Superior temporal gyrus (tissue), 1 donor: ENCODE results near the gene PTK7.
"Not testable (repeated sequence)": the region's sequence is repeated elsewhere in the genome, so short reads cannot be mapped to it uniquely, and the experiment has no call there.

Source experiments
- DNase-seq: peaks from one replicate; pipeline ENCODE4 v3.0.0-alpha.2; 2016; ENCODE audit errors: extremely low spot score

The PTK7 gene

DNA sequence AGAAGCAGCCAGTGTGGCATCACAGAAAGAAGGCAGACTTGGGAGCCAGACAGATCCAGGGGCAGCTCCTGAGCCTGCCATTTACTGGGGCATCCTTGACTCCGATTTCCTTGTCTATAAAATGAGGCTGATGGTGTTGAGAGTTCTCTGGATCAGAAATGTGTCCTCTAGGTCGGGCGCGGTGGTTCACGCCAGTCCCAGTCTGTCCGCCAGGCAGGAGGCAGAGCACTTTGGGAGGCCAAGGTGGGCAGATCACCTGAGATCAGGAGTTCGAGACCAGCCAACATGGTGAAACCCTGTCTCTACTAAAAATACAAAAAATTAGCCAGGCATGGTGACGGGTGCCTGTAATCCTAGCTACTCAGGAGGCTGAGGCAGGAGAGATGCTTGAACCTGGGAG is 41.4 kb downstream of the PTK7 start:
- DNase-seq: not testable (repeated sequence)

DNA sequence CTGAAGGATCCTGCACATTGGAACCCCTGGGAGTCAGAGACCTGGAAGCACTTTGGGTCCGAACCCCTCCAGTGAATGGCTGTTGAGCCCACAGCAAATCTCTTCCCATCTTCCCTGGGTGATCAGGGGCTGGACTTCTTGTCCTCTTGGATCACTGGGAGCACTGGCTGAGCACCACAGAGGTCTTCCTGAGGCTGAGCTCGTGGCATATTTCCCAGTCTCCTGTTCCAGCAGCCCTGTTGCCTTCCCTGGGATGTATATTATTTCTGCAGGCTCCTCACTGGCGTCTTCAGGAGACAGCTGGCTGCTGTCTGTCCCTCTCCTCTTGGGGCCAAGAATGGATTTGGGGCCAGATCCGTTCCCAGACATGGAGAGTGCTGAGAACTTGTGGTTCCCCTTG is 43.4 kb downstream of the PTK7 start:
- no peak for DNase-seq

DNA sequence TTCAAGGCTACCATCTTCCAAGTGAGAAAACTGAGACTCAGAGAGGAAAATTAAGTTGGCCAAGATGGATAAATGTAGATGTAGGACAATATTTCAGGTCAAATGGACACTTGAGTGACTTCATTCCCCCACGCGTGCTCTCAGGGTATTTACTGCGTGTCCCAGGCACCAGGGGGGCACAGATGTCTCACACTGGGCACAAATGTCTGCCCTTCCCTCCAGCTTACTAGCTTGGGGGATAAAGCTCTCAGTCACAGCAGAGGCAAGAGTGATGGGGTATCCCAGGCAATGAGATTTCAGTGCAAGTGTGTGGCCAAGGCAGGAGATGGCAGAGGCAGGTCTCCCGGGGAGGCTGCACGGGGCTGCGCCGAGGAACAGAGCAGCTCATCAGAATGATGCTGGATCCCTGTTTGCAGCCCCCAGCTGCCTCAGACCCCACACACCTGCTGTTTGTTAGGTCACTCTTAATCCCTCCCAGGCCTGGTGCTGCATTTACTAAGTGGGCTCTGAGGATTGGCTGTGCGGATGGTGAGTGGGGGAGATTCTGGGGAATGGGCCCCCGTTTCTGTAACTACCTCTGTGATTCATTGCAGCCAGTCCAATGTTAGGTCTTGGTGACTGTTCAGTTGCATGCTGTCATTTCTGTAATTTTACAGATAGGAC is 44.1 kb downstream of the PTK7 start:
- DNase-seq: no peak

DNA sequence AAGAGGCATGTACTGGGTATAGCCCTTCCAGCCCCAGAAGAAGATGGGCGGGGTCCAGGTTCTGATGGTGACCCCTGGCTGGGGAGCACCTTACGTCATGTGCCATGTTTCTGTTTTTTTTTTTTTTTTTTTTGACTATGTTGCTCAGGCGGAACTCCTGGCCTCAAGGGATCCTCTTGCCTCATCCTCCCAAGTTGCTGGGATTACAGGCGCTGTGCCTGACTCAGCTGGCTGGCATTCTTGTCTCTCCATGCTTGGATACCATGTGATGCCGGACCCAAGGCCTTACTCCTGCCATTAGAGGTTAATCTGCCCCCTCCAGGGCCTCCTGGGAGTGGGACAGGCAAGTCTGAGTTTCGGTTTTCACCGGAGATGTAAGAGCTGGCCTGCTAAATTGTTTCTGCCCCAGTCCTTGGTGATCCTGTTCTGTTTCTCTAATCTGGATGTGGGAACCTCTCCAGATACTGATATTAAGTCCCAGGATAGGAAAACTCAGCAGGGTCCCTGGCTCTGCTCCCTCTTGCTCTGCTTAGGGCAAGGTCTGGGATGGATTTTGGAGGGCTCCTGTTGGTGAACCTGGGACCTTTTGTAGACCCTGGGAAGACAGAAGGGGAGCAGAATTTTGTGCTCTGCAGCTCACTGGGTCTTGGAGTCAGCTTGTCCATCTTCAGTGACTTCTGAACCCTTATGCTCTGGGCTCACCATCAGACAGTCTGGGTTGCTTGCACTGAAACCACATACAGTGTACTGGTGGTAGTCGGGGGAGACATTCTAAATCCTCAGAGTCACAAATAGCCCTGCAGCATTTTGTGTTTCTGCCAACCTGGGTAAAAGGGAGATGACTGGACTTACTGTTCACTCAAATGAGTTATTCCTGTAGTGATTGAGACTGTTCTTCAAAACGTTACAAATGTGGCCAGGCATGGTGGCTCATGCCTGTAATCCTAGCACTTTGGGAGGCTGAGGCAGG is 45.1 kb downstream of the PTK7 start:
- DNase-seq: no peak

DNA sequence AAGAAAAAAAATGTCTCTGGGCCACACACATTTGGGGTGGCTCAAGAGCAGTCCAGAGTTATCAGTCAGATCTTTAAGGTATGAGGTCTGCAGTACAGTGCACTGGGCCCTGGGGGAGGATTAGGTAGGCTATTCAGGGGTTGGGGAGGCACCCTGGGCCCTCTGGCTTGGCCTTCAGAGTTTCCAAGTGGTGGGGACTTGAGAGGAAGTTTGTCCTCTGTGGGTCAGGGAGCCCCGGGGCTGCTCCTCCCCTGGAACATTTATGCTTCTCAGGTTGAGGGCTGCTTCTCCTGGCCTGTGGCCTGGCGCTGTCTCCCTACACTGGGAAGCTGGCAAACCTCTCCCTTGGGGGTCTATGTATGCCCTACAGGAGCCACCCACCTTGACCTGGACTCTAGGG is 46.0 kb downstream of the PTK7 start:
- no peak for DNase-seq

DNA sequence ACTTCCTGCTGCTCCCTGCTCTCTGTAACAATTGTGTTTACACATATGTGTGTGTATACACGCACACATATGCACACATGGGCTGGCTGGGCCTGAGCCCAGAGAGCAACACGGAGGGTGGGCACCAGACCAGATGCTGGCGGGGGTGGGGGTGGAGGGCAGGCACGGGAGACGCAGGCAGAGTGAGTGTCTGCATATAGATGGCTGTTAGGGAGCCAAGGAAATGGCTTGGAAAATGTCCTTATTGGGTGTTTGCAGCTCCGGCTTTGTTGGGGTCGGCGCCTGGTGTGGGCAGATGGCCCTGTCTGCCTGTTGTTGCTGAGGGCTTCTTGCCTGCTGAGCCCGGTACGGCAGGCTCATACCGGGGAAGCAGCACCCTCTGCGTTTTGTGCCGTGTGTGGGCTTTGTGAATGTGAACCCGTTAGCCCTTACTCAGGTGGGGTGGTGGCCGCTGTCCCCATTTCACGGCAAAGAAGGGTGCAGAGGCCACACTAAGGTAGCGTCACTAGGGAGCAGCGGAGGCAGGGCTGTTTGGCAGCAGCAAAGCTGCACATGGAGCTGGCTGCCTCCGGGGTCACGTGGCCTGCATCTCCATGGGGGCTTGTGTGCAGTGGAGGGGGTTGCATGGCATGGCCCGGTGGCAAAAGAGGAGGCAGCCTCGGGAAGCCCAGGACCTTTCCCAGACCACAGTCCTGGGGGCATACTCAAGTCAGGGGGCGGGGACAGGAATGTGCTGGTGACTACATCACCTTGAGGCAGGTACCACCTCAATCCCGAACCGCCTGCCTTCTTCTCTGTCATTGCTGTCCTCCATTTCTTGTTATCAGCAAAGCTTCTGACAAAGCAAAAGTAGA is 47.6 kb downstream of the PTK7 start:
- no peak for DNase-seq

DNA sequence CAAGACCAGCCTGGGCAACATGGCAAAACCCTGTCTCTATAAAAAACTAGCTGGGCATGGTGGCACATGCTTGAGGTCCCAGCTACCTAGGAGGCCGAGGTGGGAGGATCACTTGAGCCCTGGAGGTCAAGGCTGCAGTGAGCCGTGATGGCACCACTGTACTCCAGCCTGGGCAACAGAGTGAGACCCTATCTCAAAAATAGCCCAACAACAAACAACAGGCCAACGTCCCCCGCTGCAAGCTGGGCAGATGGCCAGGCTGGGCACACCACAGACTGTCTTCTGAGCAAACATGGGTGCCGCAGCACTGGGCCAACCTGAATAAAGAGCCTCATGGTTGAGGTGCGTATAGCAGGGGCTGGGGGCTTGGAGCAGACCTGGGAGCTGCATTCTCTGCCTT is 48.4 kb downstream of the PTK7 start:
- no peak for DNase-seq

DNA sequence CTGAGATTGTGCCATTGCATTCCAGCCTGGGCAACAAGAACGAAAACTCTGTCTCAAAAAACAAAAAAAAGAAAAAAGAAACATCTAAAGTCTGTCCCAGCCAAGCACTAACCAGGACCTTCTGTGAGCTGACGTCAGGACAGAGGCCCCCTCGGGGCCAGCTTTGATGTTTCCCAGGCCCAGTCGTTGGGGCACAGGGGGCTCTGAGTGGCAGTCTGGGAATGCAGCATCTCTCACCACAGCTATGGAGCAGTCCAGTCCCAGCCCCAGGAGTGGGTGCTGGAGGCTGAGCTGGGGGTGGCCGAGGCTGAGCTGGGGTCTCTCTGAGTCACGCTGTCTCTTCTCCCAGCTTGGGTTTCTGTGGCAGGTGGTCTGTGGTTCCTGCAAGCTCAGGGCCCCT is 49.0 kb downstream of the PTK7 start:
- DNase-seq: no peak

DNA sequence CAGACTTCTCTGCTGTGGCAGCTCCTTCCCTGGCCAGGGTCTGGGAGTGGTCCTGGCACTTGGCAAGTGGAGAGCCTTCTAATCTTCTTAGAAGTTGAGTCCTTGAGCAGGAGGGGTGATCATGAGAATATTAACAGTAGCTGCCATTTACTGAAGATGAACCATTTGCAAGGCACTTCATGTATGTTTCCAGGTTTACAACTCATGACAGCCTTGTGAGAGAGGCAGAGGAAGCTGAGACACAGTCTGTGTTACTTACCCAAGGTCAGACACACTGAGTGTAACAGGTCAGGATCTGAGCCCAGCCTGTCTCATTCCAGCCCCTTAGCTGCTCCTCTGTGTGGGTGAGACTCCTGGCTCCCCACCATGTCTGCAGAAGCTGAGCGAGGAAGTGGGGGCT is 49.4 kb downstream of the PTK7 start:
- DNase-seq: no peak

DNA sequence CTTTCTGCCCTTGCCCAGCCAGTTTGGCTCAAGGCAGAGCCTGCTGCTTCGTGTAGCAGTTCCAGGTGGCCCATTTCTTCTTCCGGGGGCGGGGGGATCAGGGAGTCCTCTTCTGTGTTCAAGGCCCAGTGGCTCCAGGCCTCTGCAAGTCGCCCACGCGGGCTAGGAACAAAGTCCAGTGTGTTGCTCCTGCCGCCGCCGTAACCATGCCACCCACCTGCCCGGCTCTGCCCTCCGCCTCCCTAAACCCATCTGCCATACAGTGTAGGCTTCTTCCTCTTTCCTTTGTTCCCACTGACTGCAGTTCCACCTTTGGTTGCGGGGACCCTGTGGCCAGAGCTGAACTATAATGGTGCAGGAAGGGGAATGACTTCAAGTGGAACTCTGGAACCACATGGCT is 51.1 kb downstream of the PTK7 start:
- no peak for DNase-seq

DNA sequence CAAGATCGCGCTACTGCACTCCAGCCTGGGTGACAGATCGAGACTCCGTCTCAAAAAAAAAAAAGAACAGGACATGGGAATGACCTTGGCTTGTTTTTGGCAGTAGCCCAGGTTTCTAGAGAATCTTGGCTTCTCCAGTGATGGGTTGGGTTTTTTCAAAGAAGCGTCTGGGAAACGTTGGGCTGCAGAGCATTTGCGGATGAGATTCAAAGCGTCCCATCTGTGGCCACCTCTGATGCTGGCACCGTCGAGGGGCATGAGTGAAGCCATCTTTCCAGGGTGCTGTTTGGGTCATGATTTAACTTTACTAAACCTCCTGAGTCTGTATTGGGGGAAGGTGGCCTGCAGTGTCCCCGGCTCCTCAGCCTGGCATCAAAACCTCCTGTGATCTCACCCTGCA is 51.8 kb downstream of the PTK7 start:
- no peak for DNase-seq

DNA sequence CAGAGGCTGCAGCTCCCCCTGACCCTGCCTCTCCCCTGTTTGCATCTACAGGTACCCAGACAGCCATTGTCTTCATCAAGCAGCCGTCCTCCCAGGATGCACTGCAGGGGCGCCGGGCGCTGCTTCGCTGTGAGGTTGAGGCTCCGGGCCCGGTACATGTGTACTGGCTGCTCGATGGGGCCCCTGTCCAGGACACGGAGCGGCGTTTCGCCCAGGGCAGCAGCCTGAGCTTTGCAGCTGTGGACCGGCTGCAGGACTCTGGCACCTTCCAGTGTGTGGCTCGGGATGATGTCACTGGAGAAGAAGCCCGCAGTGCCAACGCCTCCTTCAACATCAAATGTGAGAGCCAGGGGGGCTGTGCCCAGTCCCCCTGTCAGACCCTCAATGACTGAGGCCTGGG is 52.8 kb downstream of the PTK7 start:
- no peak for DNase-seq

DNA sequence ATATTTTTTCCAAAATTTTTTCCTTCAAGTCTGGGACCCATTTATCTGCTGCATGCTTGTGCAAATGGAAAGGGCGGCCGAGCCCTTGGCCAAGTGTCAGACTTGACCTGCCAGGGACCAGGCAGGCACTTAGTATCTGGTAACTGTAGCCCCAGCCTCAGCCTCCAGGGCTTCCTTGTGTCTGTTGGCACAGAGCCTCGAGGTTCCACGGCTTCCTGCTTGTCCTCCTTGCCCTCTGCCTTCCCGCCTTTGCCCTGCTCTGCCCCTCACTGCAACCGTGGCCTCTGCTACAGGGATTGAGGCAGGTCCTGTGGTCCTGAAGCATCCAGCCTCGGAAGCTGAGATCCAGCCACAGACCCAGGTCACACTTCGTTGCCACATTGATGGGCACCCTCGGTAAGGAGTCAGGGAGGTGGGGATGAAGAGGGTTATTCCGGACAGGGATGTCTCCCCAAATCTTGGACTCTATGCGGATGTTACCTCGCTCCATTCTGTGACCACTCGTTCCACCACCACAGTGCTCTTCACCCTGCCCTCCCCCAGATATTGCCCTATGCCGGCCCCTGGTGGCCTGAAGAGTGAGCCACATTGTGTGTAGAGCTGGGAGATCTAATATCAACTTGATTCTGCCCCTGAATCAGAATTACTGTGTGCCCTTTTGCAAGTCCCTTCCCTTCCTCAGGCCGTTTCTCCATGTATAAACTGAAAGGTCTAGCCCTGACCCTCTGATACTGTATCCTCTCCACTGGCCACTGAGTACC is 53.5 kb downstream of the PTK7 start:
- no peak for DNase-seq

DNA sequence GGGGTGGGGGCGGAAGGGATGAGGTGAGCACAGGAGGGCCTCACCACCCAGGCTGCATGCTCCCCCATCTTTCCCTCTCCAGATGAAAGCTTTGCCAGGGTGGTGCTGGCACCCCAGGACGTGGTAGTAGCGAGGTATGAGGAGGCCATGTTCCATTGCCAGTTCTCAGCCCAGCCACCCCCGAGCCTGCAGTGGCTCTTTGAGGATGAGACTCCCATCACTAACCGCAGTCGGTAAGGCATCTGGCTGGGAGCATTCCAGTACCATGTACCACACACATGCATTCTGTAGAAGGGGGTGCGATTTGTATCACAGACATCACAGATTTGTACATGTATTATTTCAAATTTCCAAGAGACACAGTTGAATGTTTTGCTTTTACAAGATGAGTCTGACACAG is 54.3 kb downstream of the PTK7 start:
- no peak for DNase-seq

DNA sequence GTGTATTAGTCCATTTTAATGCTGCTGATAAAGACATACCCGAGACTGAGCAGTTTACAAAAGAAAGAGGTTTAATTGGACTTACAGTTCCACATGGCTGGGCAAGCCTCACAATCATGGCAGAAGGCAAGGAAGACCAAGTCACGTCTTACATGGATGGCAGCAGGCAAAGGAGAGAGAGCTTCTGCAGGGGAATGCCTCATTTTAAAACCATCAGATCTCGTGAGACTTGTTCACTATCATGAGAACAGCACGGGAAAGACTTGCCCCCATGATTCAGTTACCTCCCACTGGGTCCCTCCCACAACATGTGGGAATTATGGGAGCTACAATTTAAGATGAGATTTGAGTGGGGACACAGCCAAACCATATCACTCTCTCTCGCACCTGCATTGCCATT is 55.3 kb downstream of the PTK7 start:
- not testable (repeated sequence) for DNase-seq

DNA sequence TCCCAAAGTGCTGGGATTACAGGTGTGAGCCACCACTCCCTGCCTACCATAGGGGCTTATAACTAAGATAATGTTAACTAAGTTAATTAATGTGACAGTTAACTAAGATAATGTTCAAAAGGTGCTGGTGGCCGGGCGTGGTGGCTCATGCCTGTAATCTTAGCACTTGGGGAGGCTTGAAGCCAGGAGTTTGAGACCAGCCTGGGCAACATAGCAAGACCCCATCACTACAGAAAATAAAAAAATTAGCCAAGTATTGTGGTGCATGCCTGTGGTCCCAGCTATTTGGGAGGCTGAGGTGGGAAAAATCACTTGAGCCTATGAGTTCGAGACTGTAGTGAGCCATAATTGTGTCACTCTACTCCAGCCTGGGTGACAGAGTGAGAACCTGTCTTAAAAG is 62.2 kb downstream of the PTK7 start:
- no peak for DNase-seq

DNA sequence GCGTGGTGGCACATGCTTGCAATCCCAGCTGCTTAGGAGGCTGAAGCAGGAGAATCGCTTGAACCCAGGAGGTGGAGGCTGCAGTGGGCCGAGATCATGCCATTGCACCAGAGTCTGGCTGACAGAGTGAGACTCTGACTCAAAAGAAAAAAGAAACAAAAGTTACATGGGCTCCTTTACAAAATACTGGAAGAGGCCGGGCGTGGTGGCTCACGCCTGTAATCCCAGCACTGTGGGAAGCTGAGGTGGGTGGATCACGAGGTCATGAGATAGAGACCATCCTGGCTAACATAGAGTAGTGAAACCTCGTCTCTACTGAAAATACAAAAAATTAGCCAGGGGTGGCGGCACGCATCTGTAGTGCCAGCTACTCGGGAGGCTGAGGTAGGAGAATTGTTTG is 63.9 kb downstream of the PTK7 start:
- DNase-seq: not testable (repeated sequence)

DNA sequence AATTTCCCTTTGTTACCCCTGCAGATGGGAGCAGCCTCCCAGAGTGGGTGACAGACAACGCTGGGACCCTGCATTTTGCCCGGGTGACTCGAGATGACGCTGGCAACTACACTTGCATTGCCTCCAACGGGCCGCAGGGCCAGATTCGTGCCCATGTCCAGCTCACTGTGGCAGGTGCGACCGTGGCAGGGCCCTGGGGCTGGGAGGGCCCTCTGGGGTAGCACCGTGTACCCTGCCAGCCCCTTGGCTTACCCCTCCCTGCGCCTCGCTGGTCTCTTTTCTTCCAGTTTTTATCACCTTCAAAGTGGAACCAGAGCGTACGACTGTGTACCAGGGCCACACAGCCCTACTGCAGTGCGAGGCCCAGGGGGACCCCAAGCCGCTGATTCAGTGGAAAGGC is 65.5 kb downstream of the PTK7 start:
- DNase-seq: no peak

DNA sequence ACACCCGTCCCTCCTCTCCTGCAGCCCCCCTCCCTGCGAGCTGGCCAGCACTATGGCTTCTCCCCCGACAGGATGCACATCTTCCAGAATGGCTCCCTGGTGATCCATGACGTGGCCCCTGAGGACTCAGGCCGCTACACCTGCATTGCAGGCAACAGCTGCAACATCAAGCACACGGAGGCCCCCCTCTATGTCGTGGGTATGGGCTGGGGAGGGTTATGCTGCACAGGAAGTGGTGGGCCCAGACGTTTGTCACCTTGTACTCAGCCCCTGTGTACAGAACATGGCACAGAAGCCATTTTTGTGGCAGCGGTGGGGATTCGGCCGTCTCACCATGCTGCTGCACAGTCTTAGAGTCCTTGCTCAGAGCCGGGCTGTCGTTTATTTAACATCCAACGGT is 66.0 kb downstream of the PTK7 start:
- no peak for DNase-seq

DNA sequence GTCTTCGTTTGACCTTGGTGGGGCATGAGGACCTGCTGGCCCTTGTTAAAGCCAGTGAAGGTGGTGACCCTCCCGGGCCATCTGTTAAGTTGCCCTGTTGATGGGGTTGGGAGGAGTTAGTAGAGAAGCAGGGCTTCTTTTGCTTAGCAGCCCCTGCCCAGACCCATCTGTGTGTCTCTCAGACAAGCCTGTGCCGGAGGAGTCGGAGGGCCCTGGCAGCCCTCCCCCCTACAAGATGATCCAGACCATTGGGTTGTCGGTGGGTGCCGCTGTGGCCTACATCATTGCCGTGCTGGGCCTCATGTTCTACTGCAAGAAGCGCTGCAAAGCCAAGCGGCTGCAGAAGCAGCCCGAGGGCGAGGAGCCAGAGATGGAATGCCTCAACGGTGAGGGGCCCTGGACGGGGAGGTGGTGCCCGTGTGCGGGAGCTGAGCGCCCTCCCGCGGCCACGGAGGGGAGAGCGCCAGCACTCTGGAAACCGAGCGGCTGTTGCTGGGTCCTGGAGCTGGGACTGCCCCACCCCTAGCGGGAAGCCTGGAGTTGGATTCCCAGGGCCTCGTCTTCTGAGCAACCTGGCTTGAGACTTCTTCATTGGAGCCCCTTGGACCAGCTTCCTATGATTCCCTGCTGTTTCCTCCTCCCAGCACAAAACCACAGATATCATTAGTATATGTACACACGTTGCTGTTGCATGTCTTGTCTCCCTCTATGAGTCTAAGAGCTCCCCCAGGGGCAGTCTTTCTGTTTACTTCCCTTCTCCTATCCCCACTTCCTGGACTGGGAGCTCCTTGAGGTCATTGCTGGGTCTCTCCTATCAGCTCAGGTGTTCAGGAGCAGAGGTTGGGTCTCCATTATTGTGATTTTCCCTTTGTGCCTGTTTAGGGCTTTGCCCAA is 67.4 kb downstream of the PTK7 start:
- DNase-seq: peak; percentile 83

DNA sequence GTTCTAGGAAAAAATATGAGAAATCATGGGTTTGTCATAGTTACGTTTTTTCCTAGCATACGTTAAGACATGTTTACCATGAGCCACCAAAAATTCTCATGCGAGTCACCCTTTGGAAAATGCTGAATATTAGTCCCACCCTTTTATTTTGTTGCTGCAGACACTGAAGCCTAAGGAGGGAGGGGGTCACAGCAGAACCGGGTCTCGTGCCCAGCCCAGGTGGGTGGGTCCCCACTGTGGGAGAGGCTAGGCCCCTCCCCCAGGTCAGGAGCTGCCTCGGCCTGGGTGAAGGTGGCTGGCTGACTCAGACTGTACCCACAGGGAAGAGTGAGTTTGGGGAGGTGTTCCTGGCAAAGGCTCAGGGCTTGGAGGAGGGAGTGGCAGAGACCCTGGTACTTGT is 68.8 kb downstream of the PTK7 start:
- no peak for DNase-seq
